Lung (tissue), 12 donors: Measurements from ENCODE around the gene PRIM2. TPM values are rescaled to one million over a fixed set of nuclear protein-coding genes. Genes with fewer than 3 reads are reported as not detected.

Experiments used
- ATAC-seq: fragments of 200-7000 bp; cut with Tn5 transposase; one replicate; pipeline ENCODE4 v1.9.1; 2020; ENCODE audit warnings: moderate number of reproducible peaks; ENCODE audit not compliant: insufficient read depth, low FRiP score
- DNase-seq, 3 donors: peaks; one replicate each; pipeline ENCODE4 v3.0.0-alpha.2; 2013 to 2017
- H3K27ac ChIP-seq, 2 donors: one replicate each; pipeline ENCODE4 v1.5.1; 2013; ENCODE audit warnings: mild to moderate bottlenecking in 2 of 2, moderate library complexity in 2 of 2, control low read depth in 1 of 2, inconsistent platforms in 1 of 2, low read depth in 1 of 2, low read length in 1 of 2
- H3K27me3 ChIP-seq, 3 donors: one replicate each; pipeline ENCODE4 v1.5.1; 2013; ENCODE audit warnings: low read length in 2 of 3; ENCODE audit not compliant: control insufficient read depth in 3 of 3, insufficient read depth in 3 of 3
- H3K36me3 ChIP-seq, 4 donors: one replicate each; pipeline ENCODE4 v1.5.1; 2013; ENCODE audit warnings: low read length in 4 of 4, mild to moderate bottlenecking in 1 of 4, moderate library complexity in 1 of 4; ENCODE audit not compliant: control insufficient read depth in 4 of 4, insufficient read depth in 4 of 4
- H3K4me1 ChIP-seq, 5 donors: one replicate each; pipeline ENCODE4 v1.5.1; 2013; ENCODE audit warnings: low read length in 5 of 5, mild to moderate bottlenecking in 2 of 5, moderate library complexity in 1 of 5; ENCODE audit not compliant: control insufficient read depth in 5 of 5, insufficient read depth in 5 of 5
- H3K4me3 ChIP-seq: one replicate; pipeline ENCODE4 v1.5.1; 2013; ENCODE audit warnings: mild to moderate bottlenecking, control low read depth, moderate library complexity
- H3K9ac ChIP-seq, 2 donors: one replicate each; pipeline ENCODE4 v1.5.1; 2013; ENCODE audit warnings: low read length in 2 of 2, control low read depth in 1 of 2; ENCODE audit not compliant: insufficient read depth in 1 of 2
- H3K9me3 ChIP-seq, 4 donors: one replicate each; pipeline ENCODE4 v1.5.1; 2013; ENCODE audit warnings: low read length in 3 of 4, mild to moderate bottlenecking in 1 of 4, moderate library complexity in 1 of 4; ENCODE audit not compliant: control insufficient read depth in 4 of 4, insufficient read depth in 3 of 4
- CTCF ChIP-seq: IDR thresholded peaks from 2 replicates; pipeline ENCODE4 v1.5.1; 2012; ENCODE audit warnings: mild to moderate bottlenecking; ENCODE audit errors: control extremely low read depth, extremely low read depth
- WGBS, 2 donors: extraction: QIAGEN DNeasy Blood & Tissue Kit; methylation state at CpG; one replicate each; pipeline ENCODE4 v1.1.7; 2013; 5-methylcytosine and 5-hydroxymethylcytosine counted together
- polyA plus RNA-seq, 2 donors: library from polyadenylated mRNA; stranded (reverse); fragments of 200-250 nt; gene quantifications; one replicate each; pipeline ENCODE4 v1.2.1, GENCODE V29; 2013
- total RNA-seq, 2 donors: library from RNA; depleted of rRNA in 1 of 2; stranded (reverse); fragments of >200 nt in 1 of 2; gene quantifications; one replicate each; pipeline ENCODE4 v1.2.1, GENCODE V29; 2014 to 2021
- donor health status: control.
- donor health status: control.
- donor health status: Bipolar disorder and iron deficiency.
- donor health status: healthy.
- donor health status: DM: yes; HTN: yes; CAD: no.

PRIM2 gene
- total and polyA plus RNA-seq, 4 donors: 4.0 to 21.8 (median 6.6) TPM

GRCh38 chr6:57301757-57302156, 15.7 kb upstream of the PRIM2 start:
- H3K36me3 ChIP-seq: no peaks in the 10 kb centered on the region
- H3K27ac ChIP-seq: peak overlapping the region in 1 of 2 donors; percentile 43
- H3K4me1 ChIP-seq: peaks cover 0 to 31% (median 2%) of the 10 kb centered on the region in 5 donors
- ATAC-seq (no peak), DNase-seq (peak in 1 of 3 donors; percentile 58)
- WGBS, 2 donors: 65 to 88% methylated on average over 1 of the region's 1 CpG
- H3K27me3 ChIP-seq: no peaks in the 10 kb centered on the region
- H3K9me3 ChIP-seq: no peaks in the 10 kb centered on the region
- no peak overlapping the region for H3K4me3 ChIP-seq
- no peak for TF ChIP-seq CTCF
- peak overlapping the region in 1 of 2 donors; percentile 20 for H3K9ac ChIP-seq

- Histone ChIP-seq H3K9ac (no peak overlapping the region), H3K4me1 (peaks cover 0 to 31% (median 2%) of the 10 kb centered on the region in 5 donors), H3K27me3 (no peaks in the 10 kb centered on the region), H3K27ac (no peak overlapping the region), H3K4me3 (no peak overlapping the region), H3K9me3 (no peaks in the 10 kb centered on the region), H3K36me3 (no peaks in the 10 kb centered on the region)
- 33 to 52% methylated on average over 2 of the region's 2 CpGs for WGBS, 2 donors
- no peak for TF ChIP-seq CTCF
- DNase-seq (peak in 2 of 3 donors; percentile 85 to 86), ATAC-seq (peak; percentile 13)
These were observed 15.0 kb upstream of the PRIM2 start for GRCh38 chr6:57302477-57302876.

- Histone ChIP-seq H3K4me1 (peaks cover 0 to 31% (median 2%) of the 10 kb centered on the region in 5 donors), H3K9me3 (no peaks in the 10 kb centered on the region), H3K27me3 (no peaks in the 10 kb centered on the region), H3K4me3 (no peak overlapping the region), H3K36me3 (no peaks in the 10 kb centered on the region), H3K27ac (no peak overlapping the region), H3K9ac (peak overlapping the region in 1 of 2 donors; percentile 19)
- DNase-seq (peak in 1 of 3 donors; percentile 58), ATAC-seq (no peak)
- 100% methylated on average over 1 of the region's 1 CpG for WGBS, 2 donors
- TF ChIP-seq CTCF: no peak
These were observed 13.3 kb upstream of the PRIM2 start for GRCh38 chr6:57303931-57304681.
